HG02798 (cell line): ENCODE results near the gene RNF138.
"Not testable (repeated sequence)": the region's sequence is repeated elsewhere in the genome, so short reads cannot be mapped to it uniquely, and the experiment has no call there.

ENCODE experiments used
- ATAC-seq: cut with Tn5 transposase; IDR thresholded peaks from one replicate; pipeline ENCODE4 v1.9.1; 2021; ENCODE audit warnings: mild to moderate bottlenecking; ENCODE audit not compliant: unreplicated experiment, poor library complexity

RNF138 gene

GRCh38 chr18:32167980-32168730 is 76.5 kb downstream of the RNF138 start:
- no peak for ATAC-seq

GRCh38 chr18:32173654-32174053 is 82.0 kb downstream of the RNF138 start:
- no peak for ATAC-seq

GRCh38 chr18:32174719-32175118 is 83.0 kb downstream of the RNF138 start:
- ATAC-seq, result no peak

- no peak for ATAC-seq
Measured at GRCh38 chr18:32175265-32175664, 83.6 kb downstream of the RNF138 start.

GRCh38 chr18:32176745-32177144 is 85.1 kb downstream of the RNF138 start:
- not testable (repeated sequence) for ATAC-seq

- no peak for ATAC-seq
Measured at GRCh38 chr18:32177530-32177929, 85.9 kb downstream of the RNF138 start.
